ENCODE measurements around the gene DIAPH1.

GRCh38 chr5:141489841-141490240, 129.0 kb downstream of the DIAPH1 start:
- TF ChIP-seq CTCF (conservative IDR thresholded peaks at IDR 0.05 in 1 of 2, IDR thresholded peaks at IDR 0.05 in 1 of 2; ENCODE audit: extremely low read depth in 1 of 2, insufficient read depth in 1 of 2, low read depth in 1 of 2, low read length in 2 of 2) (no peak), EZH2 (IDR thresholded peaks at IDR 0.05; ENCODE audit: borderline replicate concordance, low read length) (no peak)

Measured in mammary epithelial cell (primary cell).